NCI-H446 treated with DMSO at 0.1 percent for 48 hours (cell line): Measurements from ENCODE around the gene XPNPEP3.
A peak's percentile ranks its signal among the peaks of the same experiment; 100 is the strongest.
"Not testable (repeated sequence)": the region's sequence is repeated elsewhere in the genome, so short reads cannot be mapped to it uniquely, and the experiment has no call there.

Experiments used
- DNase-seq: peaks from one replicate; lab custom pipeline; 2025; lab: John Stamatoyannopoulos, UW

Gene XPNPEP3

DNA sequence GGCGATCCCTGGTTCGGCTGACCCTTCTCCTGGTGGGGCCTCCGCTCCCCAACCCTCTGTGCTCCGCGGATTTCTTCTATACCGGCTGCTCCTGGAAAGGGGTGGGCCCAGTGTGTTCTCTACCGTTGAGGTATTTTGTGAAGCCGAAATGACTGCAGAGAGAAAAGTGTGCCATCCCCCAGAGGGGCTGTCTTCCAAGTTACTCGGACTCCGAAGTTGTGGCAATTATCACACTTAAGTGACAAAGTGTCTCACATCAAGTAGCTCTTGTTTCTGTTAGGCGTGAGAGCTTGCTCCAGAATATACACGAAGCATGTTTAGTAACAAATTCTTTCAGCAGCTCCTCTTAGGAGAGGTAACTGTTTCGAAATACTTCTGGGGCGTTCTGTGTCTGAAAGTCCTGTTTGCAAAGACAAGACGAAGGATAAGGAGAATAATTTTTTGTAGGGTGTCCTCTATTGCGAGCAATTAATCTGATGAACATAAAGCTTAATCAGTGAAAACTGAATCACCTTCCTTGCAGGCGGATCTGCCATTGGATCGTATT lies 434 bp downstream of the XPNPEP3 start:
- DNase-seq: no peak

- no peak for DNase-seq
Measured at GRCh38 chr22:40862013-40862412, 5.1 kb downstream of the XPNPEP3 start, which contains the start of gene DNAJB7. Gene DNAJB7 (minus strand): TSS chr22:40862113. CDS start chr22:40861994, 119 bp downstream.

DNA sequence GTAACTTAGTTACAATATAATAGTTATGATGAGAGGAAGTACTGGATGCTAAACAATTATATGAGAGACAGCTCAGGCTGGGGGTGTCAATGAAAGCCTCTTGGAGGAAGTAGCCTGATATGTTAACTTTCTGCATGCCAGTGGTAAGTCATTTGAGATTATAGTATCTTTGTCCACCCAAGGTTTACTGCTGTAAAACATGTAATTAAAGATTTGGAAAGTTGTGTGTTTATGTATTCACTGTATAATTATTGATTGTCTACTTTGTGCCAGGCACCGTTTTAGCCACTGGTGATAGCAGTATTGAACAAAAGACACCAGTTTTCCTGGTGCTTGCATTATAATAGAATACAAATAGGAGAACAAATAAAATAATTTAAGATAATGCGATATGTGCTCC lies 5.6 kb downstream of the XPNPEP3 start:
- DNase-seq: no peak

DNA sequence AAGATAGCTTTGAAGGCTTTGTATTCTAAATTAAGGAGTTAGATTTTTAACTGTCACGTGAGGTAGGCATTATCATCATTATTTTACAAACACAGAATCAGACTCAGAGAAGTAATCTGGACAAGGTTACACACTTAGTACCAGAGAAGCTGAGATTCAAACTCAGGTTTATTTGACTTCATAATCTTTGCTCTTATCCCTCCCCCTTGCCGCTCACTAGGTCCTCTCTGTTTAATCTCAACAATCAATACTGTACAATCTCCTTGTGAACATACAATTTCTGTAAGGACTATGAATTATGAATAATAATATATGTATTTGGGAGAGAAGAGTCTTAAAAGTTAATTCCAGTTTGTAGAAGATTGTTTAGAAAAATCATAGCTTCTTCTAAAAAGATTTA lies 10.2 kb downstream of the XPNPEP3 start:
- DNase-seq: no peak

GRCh38 chr22:40868379-40868778 lies 11.4 kb downstream of the XPNPEP3 start:
- not testable (repeated sequence) for DNase-seq

- no peak for DNase-seq
Measured at GRCh38 chr22:40874016-40874415, 17.1 kb downstream of the XPNPEP3 start.

DNA sequence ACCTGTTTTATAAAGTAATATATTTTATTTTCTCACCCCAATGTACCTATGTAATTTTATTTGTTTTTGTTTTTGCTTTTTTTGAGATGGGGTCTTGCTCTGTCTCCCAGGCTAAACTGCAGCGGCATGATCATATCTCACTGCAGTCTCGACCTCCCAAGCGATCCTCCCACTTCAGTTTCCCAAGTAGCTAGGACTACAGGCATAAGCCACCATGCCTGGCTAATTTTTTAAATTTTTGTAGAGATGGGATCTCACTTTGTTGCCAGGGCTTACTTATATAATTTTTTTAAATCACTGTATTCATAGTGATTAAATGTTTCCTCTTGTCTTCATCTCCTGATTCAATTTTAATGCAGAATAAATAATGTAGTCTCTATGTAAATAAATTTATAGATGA lies 18.2 kb downstream of the XPNPEP3 start:
- DNase-seq: no peak

DNA sequence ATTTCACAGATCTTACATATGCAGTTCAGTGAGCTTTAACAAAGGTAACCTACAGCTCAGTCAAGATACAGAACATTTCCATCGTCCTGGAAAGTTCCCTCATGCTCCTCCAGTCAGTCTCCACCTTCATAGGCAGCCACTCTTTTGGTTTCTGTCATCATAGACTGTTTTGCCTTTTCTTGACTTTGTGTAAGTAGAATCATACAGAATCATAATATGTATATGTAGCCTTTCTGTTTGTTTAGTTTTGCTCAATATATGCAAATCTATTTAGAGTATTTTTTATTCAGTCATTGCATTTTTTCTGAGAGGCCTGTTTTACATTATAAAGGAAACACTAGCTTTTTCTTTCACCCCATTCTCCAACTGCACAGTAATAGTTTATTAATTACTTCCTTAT lies 20.0 kb downstream of the XPNPEP3 start:
- no peak for DNase-seq

DNA sequence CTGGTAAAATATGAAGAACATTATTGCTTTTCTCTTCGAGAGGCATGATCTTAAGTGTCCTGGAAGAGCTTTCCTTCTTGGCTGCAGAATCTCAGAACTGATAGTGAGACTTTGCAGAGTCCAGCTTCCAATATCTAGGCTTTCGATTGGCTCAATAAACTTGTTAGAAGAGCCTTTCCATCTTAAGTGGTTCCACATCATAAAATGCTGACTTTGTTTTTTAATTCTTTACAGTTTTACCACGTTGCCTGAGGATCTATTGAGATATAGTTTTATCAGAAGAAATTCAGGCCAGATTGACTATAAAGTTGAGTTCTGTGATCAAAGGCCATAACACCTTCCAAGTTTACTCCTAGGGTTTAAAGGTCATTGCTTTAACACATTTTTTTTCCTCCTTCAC lies 20.5 kb downstream of the XPNPEP3 start:
- DNase-seq: no peak

DNA sequence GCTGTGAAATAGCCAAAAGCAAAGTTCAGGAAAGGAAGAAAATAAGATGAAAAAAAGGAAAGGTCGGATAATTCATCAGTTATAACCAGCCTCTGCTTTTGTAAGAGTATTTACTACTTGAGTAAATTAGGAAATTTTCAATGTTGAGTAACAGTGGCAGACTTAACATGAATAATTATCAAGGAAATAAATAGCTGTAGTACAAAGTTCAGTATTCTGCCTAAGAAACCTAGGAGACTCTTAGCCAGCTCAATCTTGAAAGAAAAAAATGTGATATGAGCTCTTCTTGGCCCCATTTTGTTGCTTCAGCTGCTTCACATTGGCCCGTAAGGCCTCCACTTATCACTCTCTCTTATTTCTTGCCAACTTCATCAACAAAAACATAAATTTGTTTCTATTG lies 22.0 kb downstream of the XPNPEP3 start:
- DNase-seq: no peak

DNA sequence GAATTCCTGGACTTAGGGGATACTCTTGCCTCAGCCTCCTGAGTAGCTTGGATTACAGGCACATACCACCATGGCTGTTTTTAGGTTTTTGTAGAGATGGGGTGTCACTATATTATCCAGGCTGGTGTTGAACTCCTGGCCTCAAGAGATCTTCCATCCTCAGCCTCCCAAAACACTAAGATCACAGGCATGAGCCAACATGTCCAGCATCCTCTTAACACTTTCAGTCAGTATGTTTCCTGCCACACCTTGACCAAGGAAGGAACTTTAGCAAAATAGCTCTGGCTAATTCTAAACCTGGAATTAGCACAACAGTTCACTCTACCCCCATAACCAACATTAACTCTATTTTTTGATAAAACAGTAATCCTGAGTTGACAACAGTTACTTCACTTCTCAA lies 32.2 kb downstream of the XPNPEP3 start:
- no peak for DNase-seq

DNA sequence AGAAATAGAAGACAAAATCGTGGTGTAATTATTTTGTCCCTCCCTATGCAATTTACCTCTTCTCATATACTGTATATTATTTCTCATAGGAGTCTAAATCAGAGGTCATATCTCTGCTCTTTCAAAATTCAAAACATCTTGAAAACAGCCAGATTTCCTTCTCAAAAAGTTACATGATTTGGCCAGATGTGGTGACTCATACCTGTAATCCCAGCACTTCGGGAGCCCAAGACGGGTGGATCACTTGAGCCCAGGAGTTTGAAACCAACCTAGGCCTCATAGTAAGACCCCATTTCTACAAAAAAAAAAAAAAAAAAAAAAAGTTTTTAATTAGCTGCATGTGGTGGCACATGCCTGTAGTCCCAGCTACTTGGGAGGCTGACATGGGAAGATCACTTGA lies 33.9 kb downstream of the XPNPEP3 start:
- DNase-seq: no peak

DNA sequence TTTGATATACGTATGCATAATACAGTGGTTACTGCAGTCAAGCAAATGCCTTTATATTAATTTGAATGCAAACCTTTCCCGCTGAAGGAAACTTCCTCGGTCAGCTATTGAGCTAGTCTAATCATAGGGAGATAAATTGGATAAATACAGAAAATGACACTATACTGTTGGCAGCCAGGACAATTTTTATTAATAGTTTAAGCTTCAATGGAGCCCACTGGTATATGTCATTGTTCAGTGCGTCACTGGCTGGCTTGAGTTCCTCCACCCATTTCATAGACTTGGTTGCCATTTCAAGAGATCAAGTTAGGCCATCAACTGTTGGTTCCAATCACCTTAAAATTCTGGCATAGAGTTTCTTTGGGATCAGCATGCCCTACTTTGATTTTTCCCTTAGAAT lies 37.5 kb downstream of the XPNPEP3 start:
- DNase-seq: no peak

DNA sequence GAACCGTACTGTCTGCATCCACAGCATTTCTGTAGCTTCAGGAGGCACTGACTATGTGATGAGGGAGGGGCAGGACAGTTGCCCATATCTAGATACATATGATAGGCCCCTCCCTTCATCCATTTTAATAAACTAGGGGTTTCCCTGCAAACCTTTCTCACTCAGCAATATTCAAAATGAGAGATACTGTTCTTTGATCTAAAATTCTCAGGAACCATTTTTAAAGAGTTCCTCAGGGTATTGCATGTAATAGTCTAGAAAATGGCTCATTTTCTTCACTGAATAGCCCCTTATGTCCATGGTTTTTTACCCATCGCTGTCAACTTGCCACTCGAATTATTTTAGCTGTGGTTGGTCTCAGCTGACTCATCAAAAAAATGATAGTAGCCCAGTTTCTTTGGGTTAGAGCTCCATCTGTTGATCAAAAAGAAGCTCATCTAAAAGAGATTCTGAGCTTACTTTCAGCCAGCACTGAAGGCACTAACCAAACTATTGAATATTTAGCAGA lies 42.0 kb downstream of the XPNPEP3 start:
- peak; percentile 50 for DNase-seq

DNA sequence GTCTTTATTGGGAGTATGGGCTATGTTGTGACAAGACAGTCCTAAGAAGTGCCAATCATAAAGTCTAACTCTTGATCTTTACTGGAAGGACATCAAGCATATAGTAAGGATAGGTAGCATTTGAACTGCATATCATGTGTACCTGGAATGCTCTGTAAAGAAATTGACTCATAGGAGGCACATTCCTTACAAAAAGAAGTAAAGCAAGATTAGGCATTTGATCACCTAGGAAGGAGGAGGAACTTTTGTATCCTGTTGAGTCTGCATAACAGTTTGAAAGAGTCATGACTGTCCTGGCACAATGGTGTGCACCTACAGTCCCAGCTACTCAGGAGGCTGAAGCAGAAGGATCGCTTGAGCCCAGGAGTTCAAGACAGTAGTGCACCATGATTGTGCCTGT lies 47.2 kb downstream of the XPNPEP3 start:
- no peak for DNase-seq

- DNase-seq: no peak
Measured at GRCh38 chr22:40908895-40909294, 51.9 kb downstream of the XPNPEP3 start.

GRCh38 chr22:40911772-40912171 lies 54.8 kb downstream of the XPNPEP3 start:
- DNase-seq: no peak

GRCh38 chr22:40912987-40913386 lies 56.0 kb downstream of the XPNPEP3 start:
- not testable (repeated sequence) for DNase-seq

- no peak for DNase-seq
Measured at GRCh38 chr22:40919446-40919845, 62.5 kb downstream of the XPNPEP3 start.

GRCh38 chr22:40920526-40920925 lies 63.6 kb downstream of the XPNPEP3 start:
- no peak for DNase-seq

DNA sequence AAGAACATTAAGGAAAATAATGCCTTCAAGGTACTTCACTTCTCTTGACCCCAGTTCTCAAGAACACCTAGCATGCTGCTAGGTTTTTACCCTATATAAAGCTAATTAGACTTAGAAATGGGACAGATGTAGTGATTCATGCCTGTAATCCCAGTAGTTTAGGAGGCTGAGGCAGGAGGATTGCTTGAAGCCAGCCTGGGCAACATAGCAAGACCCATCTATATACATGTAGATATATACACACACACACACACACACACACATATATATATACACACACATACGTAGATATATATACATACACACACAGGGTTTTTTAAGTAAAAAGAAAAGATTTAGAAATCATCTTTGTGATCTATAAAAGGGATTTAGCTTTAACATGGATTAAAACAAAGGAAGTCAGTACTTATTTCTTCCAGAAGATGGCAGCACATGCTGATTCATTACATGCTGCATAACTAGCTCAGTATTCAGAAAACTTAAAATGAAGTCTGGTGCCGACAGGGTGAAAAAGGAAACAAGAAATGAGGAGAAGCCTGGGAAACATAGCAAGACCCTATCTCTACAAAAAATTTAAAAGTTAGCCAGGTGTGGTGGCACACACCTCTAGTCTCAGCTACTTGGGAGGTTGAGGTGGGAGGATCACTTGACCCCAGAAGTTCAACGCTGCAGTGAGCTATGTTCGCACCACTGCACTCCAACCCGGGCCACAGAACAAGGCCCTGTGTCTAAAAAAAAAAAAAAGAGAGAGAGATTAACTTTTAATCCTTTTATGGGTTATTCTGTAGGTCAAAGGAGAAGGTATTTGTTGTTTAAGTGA lies 65.7 kb downstream of the XPNPEP3 start:
- no peak for DNase-seq

GRCh38 chr22:40928657-40929056 lies 71.7 kb downstream of the XPNPEP3 start:
- no peak for DNase-seq

- DNase-seq: no peak
Measured at GRCh38 chr22:40932396-40932795, 75.4 kb downstream of the XPNPEP3 start.

DNA sequence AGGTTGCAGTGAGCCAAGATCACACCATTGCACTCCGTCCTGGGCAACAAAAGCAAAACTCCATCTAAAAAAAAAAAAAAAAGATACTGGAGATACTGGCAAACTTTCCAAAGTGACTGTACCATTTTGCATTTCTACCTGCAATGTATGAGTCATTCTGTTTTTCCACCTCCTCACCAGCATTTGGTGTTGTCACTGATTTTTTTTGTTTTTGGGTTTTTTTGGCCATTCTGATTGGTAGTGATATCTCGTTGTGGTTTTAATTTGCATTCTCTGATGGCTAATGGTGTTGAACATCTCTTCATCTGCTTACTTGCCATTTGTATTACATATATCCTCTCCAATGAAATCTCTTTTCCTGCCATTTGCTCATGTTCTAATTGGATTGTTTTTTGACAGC lies 82.3 kb downstream of the XPNPEP3 start:
- no peak for DNase-seq
